DMS53 (cell line): ENCODE data around the gene TSPAN5.
"Not testable (repeated sequence)": the region's sequence is repeated elsewhere in the genome, so short reads cannot be mapped to it uniquely, and the experiment has no call there.

ENCODE experiments used
- DNase-seq: peaks from one replicate; lab custom pipeline; 2025; lab: John Stamatoyannopoulos, UW

The TSPAN5 gene

GRCh38 chr4:98658287-98659105 lies at the start of gene TSPAN5:
TSS of gene TSPAN5 (minus strand) at chr4:98658611.
- peak; percentile 87 for DNase-seq

GRCh38 chr4:98706935-98707334 lies 48.5 kb upstream of the TSPAN5 start:
- DNase-seq, result no peak

GRCh38 chr4:98706200-98706813 lies 47.9 kb upstream of the TSPAN5 start:
- no peak for DNase-seq

- not testable (repeated sequence) for DNase-seq
These were observed 47.2 kb upstream of the TSPAN5 start for GRCh38 chr4:98705586-98705985.

GRCh38 chr4:98700656-98701055 lies 42.2 kb upstream of the TSPAN5 start:
- DNase-seq, result no peak

GRCh38 chr4:98694076-98694475 lies 35.7 kb upstream of the TSPAN5 start:
- DNase-seq, result no peak

- DNase-seq, result no peak
These were observed 34.0 kb upstream of the TSPAN5 start for GRCh38 chr4:98692411-98692810.

- DNase-seq, result no peak
These were observed 33.2 kb upstream of the TSPAN5 start for GRCh38 chr4:98691588-98691987.

GRCh38 chr4:98689507-98690174 lies 31.2 kb upstream of the TSPAN5 start:
- DNase-seq, result no peak

- peak; percentile 3 for DNase-seq
These were observed 30.2 kb upstream of the TSPAN5 start for GRCh38 chr4:98688411-98689290.

GRCh38 chr4:98687876-98688275 lies 29.5 kb upstream of the TSPAN5 start:
- DNase-seq, result no peak

GRCh38 chr4:98686847-98687246 lies 28.4 kb upstream of the TSPAN5 start:
- no peak for DNase-seq

GRCh38 chr4:98686043-98686707 lies 27.8 kb upstream of the TSPAN5 start:
- DNase-seq, result no peak

- DNase-seq, result no peak
These were observed 27.0 kb upstream of the TSPAN5 start for GRCh38 chr4:98685225-98686042.

- DNase-seq, result no peak
These were observed 24.3 kb upstream of the TSPAN5 start for GRCh38 chr4:98682719-98683118.

- DNase-seq, result no peak
These were observed 22.4 kb upstream of the TSPAN5 start for GRCh38 chr4:98680806-98681205.

GRCh38 chr4:98679738-98680137 lies 21.3 kb upstream of the TSPAN5 start:
- no peak for DNase-seq

- DNase-seq, result no peak
These were observed 19.4 kb upstream of the TSPAN5 start for GRCh38 chr4:98677799-98678198.

- no peak for DNase-seq
These were observed 16.2 kb upstream of the TSPAN5 start for GRCh38 chr4:98674404-98675173.

GRCh38 chr4:98673978-98674377 lies 15.6 kb upstream of the TSPAN5 start:
- no peak for DNase-seq
